Skeletal muscle cell (primary cell): ENCODE data around the gene XYLB.
A peak's percentile ranks its signal among the peaks of the same experiment; 100 is the strongest.
"Not testable (repeated sequence)": the region's sequence is repeated elsewhere in the genome, so short reads cannot be mapped to it uniquely, and the experiment has no call there.

Source experiments
- DNase-seq: peaks from one replicate; pipeline ENCODE4 v3.0.0-alpha.2; 2010; ENCODE audit warnings: low read depth
- H3K4me3 ChIP-seq: 2 replicates; pipeline ENCODE4 v1.5.1; 2011; ENCODE audit warnings: low read depth, mild to moderate bottlenecking, control low read depth, low read length, moderate library complexity

XYLB gene

DNA sequence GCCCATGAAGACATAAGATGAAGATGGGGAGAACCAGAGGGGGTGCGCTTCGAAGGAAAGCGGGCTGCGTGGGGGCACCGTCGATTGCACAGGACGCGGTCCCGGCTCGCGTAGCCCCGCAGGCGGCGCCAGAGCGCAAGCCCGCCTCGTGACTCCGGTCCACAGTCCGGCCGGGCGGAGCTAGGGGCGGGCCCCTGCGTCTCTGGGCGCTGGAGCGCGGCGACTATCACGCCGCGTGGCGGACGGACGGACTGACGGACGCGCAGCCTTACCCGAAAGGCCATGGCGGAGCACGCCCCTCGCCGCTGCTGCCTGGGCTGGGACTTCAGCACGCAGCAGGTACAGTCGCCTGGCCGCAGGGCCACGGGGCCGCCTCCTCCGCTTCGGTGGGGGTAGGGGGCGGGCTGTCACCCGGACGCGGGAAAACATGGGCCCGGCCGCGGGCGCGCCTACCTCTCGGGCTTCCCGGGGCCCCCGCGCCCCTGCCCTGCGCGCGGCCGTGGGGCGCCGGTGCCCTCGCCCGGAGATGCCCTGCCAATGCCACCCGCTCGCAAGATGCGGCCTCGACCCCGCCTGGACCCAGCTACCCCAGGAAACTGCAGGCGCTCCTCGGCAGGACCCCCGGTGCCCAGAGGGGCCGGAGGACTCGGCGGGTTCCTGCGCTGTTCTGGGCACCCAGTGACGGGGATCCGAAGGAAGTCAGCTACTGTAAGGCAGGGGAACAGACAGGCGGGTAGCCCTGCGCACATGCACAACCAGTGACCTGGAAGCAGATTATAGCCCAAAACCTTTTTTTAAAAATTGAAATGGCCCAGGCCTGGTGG lies at the start of gene XYLB:
TSS of gene XYLB (plus strand) at position 199 of the 824 bp plus-strand sequence. CDS start at position 283, 84 bp downstream.
- peak within 1 kb of the TSS; percentile 74 for H3K4me3 ChIP-seq
- DNase-seq, result peak; percentile 30

DNA sequence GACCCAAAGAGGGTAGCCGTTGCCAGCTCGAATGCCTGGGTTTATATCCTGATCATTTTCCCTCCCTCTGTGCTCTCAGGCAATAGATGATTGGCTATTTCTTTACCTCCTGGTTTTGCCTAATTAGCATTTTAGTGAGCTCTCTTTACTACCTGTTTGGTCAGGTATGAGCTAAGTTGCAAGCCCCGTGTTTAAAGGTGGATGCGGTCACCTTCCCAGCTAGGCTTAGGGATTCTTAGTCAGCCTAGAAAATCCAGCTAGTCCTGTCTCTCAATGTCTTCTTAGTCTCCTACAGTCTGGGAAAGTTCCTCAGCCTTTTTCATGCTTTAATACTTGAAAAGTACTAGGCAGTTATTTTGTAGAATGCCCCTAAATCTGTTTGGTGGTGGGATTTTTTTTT lies 49.5 kb upstream of the XYLB start:
- not testable (repeated sequence) for DNase-seq, H3K4me3 ChIP-seq

DNA sequence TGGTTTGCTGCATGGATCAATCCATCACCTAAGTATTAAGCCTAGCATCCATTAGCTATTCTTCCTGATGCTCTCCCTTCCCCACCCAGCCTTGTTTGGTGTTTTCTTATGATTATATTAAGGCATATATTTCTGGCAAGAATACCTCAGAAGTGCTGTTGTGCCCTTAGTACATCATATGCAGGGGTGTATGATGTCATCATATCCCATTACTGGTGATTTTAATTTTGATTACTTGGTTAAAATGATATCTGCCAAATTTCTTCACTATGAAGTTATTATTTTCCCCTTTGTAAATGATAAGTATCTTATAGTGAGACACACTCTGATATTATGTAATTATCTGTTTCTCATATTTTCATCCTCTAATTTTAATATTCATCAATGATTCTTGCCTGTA lies 49.0 kb upstream of the XYLB start:
- no peak overlapping the region for H3K4me3 ChIP-seq
- DNase-seq, result no peak

DNA sequence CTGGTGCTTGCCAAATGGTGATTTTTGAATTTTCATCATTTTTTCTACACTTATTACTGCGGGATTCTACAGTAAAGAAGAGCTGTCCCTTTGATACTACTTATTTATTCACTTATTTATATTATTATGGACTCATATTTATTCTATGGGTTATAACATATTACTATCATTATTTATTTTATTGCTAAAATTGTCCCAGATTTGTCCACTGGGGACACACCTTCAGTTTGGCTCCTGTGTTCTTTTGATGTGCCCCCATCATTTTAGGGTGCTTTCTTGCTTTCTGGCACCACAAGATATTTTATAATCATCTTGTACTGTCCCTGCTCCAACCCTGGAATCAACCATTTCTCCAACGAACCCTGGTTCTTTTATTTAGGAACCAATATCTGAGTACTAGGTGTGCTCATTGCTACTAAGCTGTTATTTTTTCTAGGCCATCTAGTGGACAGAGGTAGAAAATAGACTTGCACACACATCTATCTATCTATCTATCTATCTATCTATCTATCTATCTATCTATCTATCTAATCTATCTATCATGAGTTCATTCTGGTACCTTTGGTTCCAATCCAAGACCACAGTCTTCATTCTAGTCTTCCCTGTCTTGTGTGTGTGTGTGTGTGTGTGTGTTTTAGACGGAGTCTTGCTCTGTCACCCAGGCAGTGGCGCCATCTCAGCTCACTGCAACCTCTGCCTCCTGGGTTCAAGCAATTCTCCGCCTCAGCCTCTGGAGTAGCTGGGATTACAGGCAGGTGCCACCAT lies 48.5 kb upstream of the XYLB start:
- no peak overlapping the region for H3K4me3 ChIP-seq
- DNase-seq, result no peak

DNA sequence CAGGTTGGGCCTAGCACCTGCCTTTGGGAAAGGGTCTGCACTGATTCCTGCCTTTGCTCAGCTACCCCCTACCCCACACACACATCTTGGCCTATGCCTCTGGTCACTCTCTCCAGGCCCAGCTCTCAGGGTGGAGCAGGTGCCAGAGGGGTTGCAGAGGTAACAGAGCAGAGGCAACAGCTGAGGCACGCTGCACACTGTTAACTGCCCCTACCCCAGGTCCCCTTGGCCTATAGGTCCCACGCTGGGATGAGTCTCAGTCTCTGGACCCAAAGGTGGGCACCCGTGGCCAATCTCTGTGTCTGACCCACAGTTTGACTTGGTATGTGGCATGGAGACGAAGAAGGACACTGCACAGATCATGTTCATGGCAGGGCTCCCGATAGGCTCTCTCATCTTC lies 39.6 kb upstream of the XYLB start:
- DNase-seq, result no peak
- no peak overlapping the region for H3K4me3 ChIP-seq

DNA sequence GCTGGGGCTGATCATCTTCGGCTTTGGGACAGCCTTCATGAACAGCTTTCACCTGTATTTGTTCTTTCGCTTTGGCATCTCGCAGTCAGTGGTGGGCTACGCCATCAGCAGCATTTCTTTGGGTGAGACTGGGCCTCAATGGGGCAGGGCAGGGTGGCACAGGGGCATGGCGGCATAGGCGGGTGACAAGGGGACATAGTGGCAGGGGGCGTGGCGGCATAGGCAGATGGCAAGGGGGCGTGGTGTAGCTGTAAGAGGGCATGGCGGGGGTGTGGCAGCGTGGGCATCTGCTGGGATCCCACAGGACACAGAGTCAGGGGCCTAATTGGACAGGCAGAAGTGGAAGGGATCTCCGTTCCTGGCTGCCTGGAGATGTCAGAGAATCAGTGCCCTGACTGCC lies 39.0 kb upstream of the XYLB start:
- H3K4me3 ChIP-seq, result no peak overlapping the region
- no peak for DNase-seq

DNA sequence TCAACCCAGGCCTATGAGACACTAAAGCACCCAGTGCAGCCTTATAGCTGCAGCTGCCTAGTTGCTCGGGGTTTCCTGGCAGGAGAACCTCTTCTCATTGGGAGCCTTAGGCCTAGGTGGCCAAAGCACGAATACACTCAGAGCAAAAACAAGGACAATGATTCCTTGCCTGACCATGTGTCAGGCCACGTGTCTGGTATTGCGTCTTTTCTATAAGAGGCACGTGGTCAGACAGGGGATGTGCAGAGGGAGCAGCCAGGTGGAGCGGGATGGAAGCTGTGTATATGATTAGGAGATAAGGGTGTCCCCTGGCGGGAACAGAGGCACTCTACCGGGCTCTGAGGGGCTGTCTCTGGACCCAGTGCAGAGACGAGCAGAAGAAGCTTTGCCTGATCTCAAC lies 38.1 kb upstream of the XYLB start:
- DNase-seq, result no peak
- no peak overlapping the region for H3K4me3 ChIP-seq

DNA sequence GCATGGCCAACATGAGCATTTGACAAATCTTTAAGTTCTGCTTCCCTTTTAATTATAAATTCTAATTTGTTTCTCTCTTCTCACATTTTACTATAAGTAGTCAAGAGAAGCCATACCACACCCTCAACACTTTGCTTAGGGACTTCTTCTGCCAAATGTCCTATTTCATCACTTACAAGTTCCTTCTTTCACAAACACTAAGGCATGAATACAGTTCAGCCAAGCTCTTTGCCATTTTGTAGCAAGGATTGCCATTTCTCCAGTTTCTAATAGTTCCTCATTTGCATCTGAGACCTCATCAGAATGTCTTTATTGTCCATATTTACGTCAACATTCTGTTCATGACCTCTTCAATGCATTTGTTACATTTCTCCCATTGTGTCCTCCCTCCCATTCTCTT lies 35.1 kb upstream of the XYLB start:
- no peak overlapping the region for H3K4me3 ChIP-seq
- DNase-seq, result no peak

DNA sequence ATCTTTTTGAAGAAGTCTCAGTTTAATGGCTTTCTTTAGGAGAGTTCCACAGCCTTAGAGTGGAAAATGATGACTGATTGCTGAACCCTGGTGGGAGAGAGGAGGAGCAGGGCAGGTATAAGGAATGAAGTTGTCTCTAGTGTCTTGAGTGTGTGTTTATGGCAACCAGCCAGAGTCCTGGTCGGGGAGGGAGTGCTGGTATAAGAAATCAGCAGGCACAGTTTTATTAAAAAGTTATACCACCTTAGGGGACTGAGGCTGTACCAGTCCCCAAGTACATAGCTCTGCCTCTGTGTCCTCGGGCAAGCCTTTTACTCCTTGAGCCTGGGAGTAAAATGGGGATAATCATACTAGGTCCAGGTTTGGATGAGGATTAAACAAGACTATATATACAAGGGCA lies 34.6 kb upstream of the XYLB start:
- DNase-seq, result no peak

DNA sequence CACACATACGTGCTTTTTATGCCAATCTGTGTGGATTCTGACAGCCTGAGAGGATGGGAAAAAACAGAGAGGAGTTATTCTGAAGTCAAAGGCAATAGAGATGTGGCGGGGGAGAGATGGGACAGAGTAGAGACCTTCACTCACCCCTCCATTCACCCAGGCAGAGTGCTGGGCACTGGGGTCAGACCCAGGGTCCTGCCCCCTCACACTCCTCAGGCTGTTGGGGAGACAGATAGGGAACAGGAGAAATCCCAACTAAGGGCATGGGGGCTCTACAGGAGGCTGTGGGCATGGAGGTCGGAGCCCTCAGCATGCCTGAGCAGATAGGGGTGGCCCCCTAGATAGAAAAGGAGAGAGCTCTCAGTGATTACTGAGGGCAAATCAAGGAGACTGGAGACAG lies 34.2 kb upstream of the XYLB start:
- DNase-seq, result no peak
- H3K4me3 ChIP-seq, result no peak overlapping the region

More for the DNA sequence above, 34.6 kb upstream of the XYLB start:
- H3K4me3 ChIP-seq, result no peak overlapping the region

DNA sequence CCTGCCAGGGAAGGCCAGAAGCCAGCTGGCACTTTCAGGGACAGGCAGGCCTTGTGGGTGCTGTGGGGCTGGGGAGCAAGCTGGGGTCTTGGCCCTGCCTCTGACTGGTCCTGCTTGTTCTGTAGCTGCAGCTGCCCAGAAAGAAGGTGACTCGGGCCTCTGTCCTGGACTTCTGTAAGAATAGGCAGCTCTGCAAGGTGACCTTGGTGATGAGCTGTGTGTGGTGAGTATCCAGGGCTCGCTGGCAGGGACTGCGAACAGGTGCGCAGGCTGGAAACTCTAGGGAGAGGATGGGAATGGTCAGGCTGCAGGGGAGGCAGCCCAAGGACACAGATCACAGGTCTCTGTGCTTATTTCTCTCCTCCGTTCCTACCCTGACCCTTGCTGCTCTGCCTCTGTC lies 33.3 kb upstream of the XYLB start:
- no peak overlapping the region for H3K4me3 ChIP-seq
- no peak for DNase-seq

DNA sequence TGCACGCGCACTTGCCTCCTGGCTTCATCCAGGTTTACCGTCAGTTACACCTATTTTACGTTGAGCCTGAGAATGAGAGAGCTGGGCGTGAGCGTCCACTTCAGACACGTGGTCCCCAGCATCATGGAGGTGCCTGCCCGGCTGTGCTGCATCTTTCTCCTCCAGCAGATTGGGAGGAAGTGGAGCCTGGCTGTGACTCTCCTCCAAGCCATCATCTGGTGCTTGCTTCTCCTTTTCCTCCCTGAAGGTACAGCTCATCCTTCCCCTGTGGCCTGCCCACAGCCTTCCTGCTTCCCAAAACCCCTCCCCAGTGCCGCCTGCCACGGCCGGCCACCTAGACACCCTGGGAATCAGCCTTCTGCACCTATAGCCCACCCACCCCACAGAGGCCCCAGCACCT lies 32.9 kb upstream of the XYLB start:
- no peak for DNase-seq
- H3K4me3 ChIP-seq, result no peak overlapping the region

DNA sequence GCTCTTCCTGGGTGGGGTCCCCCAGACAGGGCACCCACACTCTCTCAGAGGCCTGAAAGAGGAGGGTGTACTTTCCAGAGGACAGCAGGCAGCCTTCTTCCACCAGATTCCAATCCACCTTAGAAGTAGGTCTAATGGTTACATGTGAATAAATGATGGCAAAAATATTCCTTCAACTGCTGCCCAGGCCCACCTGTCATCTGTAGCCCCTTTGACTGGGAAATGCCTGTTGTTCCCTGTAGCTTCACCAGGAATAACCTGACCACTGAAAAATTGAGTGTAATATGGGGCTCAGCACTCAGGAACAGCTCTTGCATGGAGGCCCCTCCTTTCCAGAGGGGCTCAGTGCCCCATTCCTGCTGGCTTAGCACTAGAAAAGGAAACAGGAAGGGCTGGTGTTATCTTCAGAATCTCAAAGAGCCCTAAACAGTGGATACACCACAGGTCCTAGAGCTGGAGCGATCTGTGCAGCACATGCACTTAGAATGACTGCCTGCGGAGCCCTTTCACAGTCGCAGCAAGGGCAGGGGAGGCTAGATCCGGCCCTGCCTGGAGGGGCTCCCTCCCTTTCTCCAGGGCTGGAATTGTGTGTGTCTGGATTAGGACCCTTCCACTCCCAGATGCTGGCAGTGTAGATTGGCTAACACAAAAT lies 32.3 kb upstream of the XYLB start:
- no peak for DNase-seq
- H3K4me3 ChIP-seq, result no peak overlapping the region

DNA sequence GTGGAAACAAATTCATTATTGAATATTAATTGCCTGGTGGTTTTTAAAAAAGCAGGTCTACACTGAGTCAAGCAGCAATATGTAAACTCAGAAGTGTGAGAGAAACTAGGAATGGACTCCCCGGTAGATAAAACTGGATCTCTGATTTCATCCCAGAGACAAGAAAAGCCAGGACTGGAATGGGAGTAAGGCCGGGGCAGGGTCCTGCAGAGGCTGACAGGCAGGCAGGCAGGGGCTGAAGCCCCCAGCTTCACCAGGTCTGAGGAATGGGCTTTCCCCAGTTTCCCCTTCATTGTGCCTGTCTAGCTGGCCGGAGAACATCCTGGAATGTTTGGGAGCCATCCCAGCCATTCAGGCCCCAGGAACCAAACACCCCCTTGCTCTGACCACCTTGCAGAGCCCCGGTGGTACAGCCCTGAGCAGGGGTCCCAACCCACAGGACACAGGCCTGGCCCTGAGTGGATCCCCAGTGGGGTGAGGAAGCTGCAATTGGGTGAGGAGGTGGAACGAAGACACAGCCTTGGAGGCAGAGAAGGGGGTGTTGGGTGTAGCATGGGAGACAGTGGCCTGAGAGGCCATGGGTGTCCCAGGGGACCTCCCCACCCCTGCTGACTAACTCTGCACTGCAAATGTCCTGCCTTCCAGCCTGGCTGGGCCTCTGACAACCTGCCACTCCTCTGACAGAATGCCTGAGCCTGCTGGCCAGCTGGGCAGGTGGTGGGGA lies 31.7 kb upstream of the XYLB start:
- H3K4me3 ChIP-seq, result no peak overlapping the region
- DNase-seq, result no peak

DNA sequence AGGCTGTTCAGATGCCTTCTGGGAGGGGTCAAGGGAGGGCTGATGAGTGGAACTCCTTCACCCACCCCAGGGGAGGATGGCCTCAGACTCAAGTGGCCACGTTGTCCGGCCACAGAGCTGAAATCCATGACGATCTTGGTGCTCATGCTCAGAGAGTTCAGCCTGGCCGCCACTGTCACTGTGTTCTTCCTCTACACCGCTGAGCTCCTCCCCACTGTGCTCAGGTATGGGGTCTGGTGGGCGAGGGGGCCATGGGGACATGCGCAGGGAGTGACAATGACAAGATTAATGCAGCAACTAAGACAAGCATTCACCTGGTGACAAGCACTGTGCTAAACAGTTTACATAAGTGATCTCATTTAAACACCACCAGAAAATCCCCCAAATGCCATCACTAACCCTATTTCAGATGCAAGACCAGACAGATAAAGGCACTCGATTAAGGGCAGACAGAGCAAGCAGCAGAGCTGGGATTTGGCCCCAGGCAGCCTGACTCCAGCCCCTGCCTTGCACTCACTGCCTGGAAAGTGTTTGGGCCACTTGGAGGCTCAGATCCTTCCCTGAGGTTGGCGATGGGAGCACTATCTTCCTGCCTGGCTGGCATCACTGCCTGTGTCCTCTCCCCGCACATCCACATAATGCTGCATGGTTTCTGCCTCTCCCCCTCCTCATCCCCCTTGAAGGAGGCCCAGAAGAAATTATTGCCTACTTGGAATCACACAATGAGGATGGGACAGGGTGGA lies 30.9 kb upstream of the XYLB start:
- H3K4me3 ChIP-seq, result no peak overlapping the region
- DNase-seq, result no peak

DNA sequence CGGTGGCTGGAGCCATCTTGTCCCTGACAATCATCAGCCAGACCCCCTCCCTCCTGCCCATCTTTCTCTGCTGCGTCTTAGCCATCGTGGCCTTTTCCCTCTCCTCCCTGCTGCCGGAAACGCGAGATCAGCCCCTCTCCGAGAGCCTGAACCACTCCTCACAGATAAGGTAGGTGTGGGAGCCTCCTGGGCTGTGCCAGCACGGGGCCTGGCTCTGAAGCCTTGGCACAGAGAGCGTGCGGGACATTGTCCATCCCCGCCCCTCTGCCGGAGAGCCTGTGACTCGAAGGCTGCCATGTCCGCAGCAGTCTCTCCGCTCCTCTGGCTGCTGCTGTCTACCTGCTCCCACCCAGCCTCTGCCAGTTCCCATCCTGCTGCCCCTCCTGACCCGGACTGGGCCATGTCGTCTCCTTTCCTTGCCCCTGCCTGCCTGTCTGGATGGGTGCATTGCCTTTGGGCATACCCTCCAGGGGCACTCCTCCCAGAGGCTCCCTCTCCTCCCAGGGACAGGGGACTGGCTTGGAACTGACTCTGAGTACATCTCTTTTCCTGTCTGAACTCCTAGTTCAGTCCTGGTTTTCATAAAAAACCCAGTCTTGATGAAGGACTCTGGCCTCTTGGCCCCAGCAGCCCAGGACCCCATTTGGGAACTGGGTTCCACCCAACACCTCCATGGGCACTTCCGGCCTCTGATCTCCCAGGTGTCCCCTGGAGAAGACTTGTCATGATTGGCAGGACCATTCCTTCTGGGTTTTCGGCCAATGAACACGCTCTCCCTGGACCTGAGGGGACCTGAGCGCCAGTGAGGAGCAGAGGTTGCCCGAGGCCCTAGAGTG lies 30.0 kb upstream of the XYLB start:
- H3K4me3 ChIP-seq, result no peak overlapping the region
- DNase-seq, result no peak

DNA sequence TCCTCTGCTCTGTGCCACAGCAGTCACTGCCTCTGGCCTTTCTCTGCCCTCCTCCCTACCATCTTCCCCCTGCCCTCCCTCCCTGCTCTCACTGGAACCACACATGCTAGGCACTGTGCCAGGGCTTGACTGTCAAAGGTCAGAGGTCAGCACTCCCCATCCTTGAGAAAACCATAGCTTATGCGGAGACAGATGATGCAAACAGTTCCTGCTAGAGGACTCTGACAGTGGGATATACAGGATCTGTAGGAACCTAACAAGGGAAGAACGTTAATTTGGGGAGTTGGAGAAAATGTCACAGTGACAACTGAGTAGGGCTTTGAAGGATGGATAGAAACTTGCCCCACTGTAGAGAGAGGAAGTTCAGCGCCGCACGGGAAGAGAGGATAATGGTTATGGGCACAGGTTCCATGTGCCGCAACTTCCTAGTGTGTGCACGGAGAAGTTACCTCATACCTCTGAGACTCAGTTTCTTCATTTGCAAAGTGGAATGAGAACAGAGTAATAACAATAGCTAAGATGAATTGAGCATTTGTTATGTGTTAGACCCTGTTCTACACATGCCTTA lies 29.3 kb upstream of the XYLB start:
- DNase-seq, result no peak
- no peak overlapping the region for H3K4me3 ChIP-seq
